OCI-LY3 (cell line): Measurements from ENCODE around the gene TM4SF5.

Source experiments
- EZH2phosphoT487 ChIP-seq: fragments of 200-600 bp; shearing (Covaris generic); IDR thresholded peaks from 2 replicates; pipeline ENCODE4 v1.6.1; 2018; ENCODE audit warnings: antibody characterized with exemption, mixed run types, low read depth
- TF ChIP-seq, protein P1 (sequence below): fragments of 200-600, 300-600 bp; sonication (generic); IDR thresholded peaks from 2 replicates; pipeline ENCODE4 v1.5.1; 2014; ENCODE audit warnings: antibody characterized with exemption, low read length, low read depth

DNA sequence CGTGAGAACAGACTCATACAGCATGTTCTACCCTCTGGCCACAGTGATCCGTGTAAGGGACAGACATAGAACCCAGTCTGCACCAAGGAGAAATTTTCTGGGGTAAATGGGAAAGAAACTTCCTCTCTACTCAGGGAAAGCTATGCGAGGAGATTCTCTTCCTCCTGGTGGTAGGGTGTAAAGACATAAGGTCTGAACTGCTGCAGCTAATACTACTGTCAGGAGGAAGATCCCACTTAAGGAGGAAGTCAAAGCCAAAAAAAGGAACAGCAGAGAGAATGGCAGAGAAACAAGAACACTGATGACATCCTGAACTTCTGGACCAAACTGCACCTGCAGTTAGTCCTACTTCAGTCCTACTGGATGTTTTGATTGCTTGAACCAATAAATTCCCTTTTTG, 7.1 kb upstream of the TM4SF5 start:
- TF ChIP-seq, protein P1, sequence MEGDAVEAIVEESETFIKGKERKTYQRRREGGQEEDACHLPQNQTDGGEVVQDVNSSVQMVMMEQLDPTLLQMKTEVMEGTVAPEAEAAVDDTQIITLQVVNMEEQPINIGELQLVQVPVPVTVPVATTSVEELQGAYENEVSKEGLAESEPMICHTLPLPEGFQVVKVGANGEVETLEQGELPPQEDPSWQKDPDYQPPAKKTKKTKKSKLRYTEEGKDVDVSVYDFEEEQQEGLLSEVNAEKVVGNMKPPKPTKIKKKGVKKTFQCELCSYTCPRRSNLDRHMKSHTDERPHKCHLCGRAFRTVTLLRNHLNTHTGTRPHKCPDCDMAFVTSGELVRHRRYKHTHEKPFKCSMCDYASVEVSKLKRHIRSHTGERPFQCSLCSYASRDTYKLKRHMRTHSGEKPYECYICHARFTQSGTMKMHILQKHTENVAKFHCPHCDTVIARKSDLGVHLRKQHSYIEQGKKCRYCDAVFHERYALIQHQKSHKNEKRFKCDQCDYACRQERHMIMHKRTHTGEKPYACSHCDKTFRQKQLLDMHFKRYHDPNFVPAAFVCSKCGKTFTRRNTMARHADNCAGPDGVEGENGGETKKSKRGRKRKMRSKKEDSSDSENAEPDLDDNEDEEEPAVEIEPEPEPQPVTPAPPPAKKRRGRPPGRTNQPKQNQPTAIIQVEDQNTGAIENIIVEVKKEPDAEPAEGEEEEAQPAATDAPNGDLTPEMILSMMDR: no peak
- no peak for TF ChIP-seq EZH2phosphoT487
